Body of pancreas (tissue), 4 donors: ENCODE measurements around the gene LDLRAD4.

Source experiments
- CTCF ChIP-seq, 7 experiments: fragments of 450-650 bp in 4 of 7; fragments of 200-600 bp in 3 of 7; sonication (generic) in 3 of 7; IDR thresholded peaks; one replicate each; pipeline ENCODE4 v1.5.1; 2016 to 2019; ENCODE audit warnings: antibody characterized with exemption in 7 of 7
- POLR2A ChIP-seq, 3 donors: fragments of 450-650 bp; IDR thresholded peaks; one replicate each; pipeline ENCODE4 v1.6.1; 2016; ENCODE audit warnings: antibody characterized with exemption in 3 of 3, mild to moderate bottlenecking in 2 of 3

GRCh38 chr18:13603304-13604019 is 384.9 kb downstream of the LDLRAD4 start:
- TF ChIP-seq CTCF (IDR thresholded peaks at IDR 0.05) (no peak), POLR2A (IDR thresholded peaks at IDR 0.05) (no peak)
